ENCODE data around the gene DNAJC3.

- TF ChIP-seq FOXJ3 (CRISPR knock-in tag; IDR thresholded peaks at IDR 0.05) (no peak), ZBTB33 (IDR thresholded peaks at IDR 0.05; ENCODE audit: borderline replicate concordance, low read depth) (no peak), FOXM1 (IDR thresholded peaks at IDR 0.05; ENCODE audit: low read depth) (no peak), MEF2A (IDR thresholded peaks at IDR 0.05; ENCODE audit: borderline replicate concordance, low read depth) (no peak), GABPA (IDR thresholded peaks at IDR 0.05; ENCODE audit: low read depth) (no peak), POLR2AphosphoS5 (IDR thresholded peaks at IDR 0.05; ENCODE audit: low read depth, low read length) (no peak), TCF12 (IDR thresholded peaks at IDR 0.05) (no peak), RCOR1 (IDR thresholded peaks at IDR 0.05; ENCODE audit: low read length) (no peak)
- TF ChIP-seq, protein P1, sequence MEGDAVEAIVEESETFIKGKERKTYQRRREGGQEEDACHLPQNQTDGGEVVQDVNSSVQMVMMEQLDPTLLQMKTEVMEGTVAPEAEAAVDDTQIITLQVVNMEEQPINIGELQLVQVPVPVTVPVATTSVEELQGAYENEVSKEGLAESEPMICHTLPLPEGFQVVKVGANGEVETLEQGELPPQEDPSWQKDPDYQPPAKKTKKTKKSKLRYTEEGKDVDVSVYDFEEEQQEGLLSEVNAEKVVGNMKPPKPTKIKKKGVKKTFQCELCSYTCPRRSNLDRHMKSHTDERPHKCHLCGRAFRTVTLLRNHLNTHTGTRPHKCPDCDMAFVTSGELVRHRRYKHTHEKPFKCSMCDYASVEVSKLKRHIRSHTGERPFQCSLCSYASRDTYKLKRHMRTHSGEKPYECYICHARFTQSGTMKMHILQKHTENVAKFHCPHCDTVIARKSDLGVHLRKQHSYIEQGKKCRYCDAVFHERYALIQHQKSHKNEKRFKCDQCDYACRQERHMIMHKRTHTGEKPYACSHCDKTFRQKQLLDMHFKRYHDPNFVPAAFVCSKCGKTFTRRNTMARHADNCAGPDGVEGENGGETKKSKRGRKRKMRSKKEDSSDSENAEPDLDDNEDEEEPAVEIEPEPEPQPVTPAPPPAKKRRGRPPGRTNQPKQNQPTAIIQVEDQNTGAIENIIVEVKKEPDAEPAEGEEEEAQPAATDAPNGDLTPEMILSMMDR (IDR thresholded peaks at IDR 0.05): no peak
- TF ChIP-seq, protein P2, sequence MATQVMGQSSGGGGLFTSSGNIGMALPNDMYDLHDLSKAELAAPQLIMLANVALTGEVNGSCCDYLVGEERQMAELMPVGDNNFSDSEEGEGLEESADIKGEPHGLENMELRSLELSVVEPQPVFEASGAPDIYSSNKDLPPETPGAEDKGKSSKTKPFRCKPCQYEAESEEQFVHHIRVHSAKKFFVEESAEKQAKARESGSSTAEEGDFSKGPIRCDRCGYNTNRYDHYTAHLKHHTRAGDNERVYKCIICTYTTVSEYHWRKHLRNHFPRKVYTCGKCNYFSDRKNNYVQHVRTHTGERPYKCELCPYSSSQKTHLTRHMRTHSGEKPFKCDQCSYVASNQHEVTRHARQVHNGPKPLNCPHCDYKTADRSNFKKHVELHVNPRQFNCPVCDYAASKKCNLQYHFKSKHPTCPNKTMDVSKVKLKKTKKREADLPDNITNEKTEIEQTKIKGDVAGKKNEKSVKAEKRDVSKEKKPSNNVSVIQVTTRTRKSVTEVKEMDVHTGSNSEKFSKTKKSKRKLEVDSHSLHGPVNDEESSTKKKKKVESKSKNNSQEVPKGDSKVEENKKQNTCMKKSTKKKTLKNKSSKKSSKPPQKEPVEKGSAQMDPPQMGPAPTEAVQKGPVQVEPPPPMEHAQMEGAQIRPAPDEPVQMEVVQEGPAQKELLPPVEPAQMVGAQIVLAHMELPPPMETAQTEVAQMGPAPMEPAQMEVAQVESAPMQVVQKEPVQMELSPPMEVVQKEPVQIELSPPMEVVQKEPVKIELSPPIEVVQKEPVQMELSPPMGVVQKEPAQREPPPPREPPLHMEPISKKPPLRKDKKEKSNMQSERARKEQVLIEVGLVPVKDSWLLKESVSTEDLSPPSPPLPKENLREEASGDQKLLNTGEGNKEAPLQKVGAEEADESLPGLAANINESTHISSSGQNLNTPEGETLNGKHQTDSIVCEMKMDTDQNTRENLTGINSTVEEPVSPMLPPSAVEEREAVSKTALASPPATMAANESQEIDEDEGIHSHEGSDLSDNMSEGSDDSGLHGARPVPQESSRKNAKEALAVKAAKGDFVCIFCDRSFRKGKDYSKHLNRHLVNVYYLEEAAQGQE (IDR thresholded peaks at IDR 0.05; ENCODE audit: low read depth, low read length): no peak
- TF ChIP-seq, protein P3, sequence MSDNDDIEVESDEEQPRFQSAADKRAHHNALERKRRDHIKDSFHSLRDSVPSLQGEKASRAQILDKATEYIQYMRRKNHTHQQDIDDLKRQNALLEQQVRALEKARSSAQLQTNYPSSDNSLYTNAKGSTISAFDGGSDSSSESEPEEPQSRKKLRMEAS (IDR thresholded peaks at IDR 0.05; ENCODE audit: low read depth): no peak
These were observed 20.4 kb upstream of the DNAJC3 start for GRCh38 chr13:95656386-95657015.
